Measurements from ENCODE around the gene TRIM65.

TRIM65 gene

GRCh38 chr17:75850928-75851692 is 45.6 kb downstream of the TRIM65 start:
- no peak for DNase-seq

- DNase-seq, result no peak
These were observed 47.0 kb downstream of the TRIM65 start for GRCh38 chr17:75849724-75850123.

GRCh38 chr17:75849279-75849646 is 47.5 kb downstream of the TRIM65 start:
- no peak for DNase-seq

GRCh38 chr17:75848523-75849278 is 48.0 kb downstream of the TRIM65 start:
- peak; percentile 85 for DNase-seq

GRCh38 chr17:75847614-75848522 is 48.9 kb downstream of the TRIM65 start:
- no peak for DNase-seq

GRCh38 chr17:75846692-75847613 is 49.8 kb downstream of the TRIM65 start:
- DNase-seq, result no peak

GRCh38 chr17:75845933-75846691 is 50.6 kb downstream of the TRIM65 start:
- DNase-seq, result no peak

- DNase-seq, result peak; percentile 60
These were observed 51.6 kb downstream of the TRIM65 start for GRCh38 chr17:75845058-75845711.

GRCh38 chr17:75844530-75845057 is 52.2 kb downstream of the TRIM65 start:
- no peak for DNase-seq

- DNase-seq, result peak; percentile 68
These were observed 52.9 kb downstream of the TRIM65 start, which contains the start of gene UNC13D for GRCh38 chr17:75843577-75844529. Gene UNC13D, minus strand, starts transcription at chr17:75844404. Its CDS starts 67 bp downstream, at chr17:75844337.

- DNase-seq, result no peak
These were observed 53.7 kb downstream of the TRIM65 start for GRCh38 chr17:75842963-75843576.

GRCh38 chr17:75842411-75842810 is 54.3 kb downstream of the TRIM65 start:
- DNase-seq, result no peak

GRCh38 chr17:75840799-75841164 is 56.0 kb downstream of the TRIM65 start:
- no peak for DNase-seq

- DNase-seq, result no peak
These were observed 56.6 kb downstream of the TRIM65 start for GRCh38 chr17:75839942-75840798.
